HepG2 (cell line): ENCODE results near the gene PPP1R1A. TPM values are rescaled to one million over a fixed set of nuclear protein-coding genes. Genes with fewer than 3 reads are reported as not detected.

ENCODE experiments used
- GLI4 ChIP-seq: sonication (generic); formaldehyde crosslinking; IDR thresholded peaks from 2 replicates; pipeline ENCODE4 v1.5.1; 2020; ENCODE audit warnings: missing genetic modification reagents, mild to moderate bottlenecking, moderate library complexity, borderline replicate concordance
- MBD4 ChIP-seq: IDR thresholded peaks from 2 replicates; pipeline ENCODE4 v1.6.1; 2012; ENCODE audit warnings: low read length, inconsistent platforms, borderline replicate concordance
- ZNF460 ChIP-seq: sonication (generic); formaldehyde crosslinking; IDR thresholded peaks from 2 replicates; pipeline ENCODE4 v1.5.1; 2020; ENCODE audit warnings: missing genetic modification reagents, mild to moderate bottlenecking, borderline replicate concordance
- polyA plus RNA-seq, 8 experiments: library from polyadenylated mRNA; depleted of rRNA in 3 of 8; stranded (reverse) in 7 of 8; unstranded in 1 of 8; fragments of >200 nt; fragmentation: Illumina TruSeq in 4 of 8; extraction: Trizol in 4 of 8; gene quantifications; 2 replicates each; pipeline versions ENCODE4 v1.2.1 to v1.2.3, GENCODE V29; 2011 to 2016; ENCODE audit warnings: low read depth in 4 of 8, missing spikeins in 1 of 8, mixed read lengths in 1 of 8; ENCODE audit not compliant: insufficient read depth in 1 of 8
- total RNA-seq, 5 experiments: library from RNA; depleted of rRNA; stranded (reverse); fragments of >200 nt; fragmentation: Illumina TruSeq; extraction: Trizol; gene quantifications; 2 replicates each; pipeline ENCODE4 v1.2.3, GENCODE V29; 2016; ENCODE audit warnings: low read depth in 1 of 5
- TF ChIP-seq, protein P1 (sequence below): sonication (generic); formaldehyde crosslinking; IDR thresholded peaks from 2 replicates; pipeline ENCODE4; 2020; ENCODE audit warnings: missing genetic modification reagents, mild to moderate bottlenecking, borderline replicate concordance
- TF ChIP-seq, protein P2 (sequence below): sonication (generic); formaldehyde crosslinking; IDR thresholded peaks from 2 replicates; pipeline ENCODE4 v1.4.0; 2020; ENCODE audit warnings: missing genetic modification reagents, borderline replicate concordance

Gene PPP1R1A
- total and polyA plus RNA-seq, 2 of the 13 experiments (the other 11 are each of a cell fraction or from before 2014, with no cell fraction given), result 0.20 TPM; not detected in 1

DNA sequence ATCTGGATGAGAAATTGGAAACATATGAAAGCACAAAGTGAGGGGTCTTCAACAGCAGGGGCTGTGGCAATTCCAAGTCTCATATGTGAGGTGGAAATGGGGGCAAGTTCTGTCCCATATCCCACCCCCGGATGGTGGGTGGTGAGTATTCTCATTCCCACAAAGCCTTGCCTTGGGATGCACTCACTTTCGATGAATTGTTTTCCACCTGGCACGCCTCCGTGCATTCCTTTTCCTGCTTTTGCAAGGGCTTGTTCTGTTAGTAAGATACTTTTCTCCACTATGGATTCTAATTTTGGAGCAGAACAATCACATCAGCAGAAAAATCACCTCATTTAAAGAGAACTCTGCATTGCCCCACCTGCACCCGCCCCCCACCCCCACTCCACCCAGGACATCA, 43.1 kb upstream of the PPP1R1A start (continued):
- TF ChIP-seq, protein P1, sequence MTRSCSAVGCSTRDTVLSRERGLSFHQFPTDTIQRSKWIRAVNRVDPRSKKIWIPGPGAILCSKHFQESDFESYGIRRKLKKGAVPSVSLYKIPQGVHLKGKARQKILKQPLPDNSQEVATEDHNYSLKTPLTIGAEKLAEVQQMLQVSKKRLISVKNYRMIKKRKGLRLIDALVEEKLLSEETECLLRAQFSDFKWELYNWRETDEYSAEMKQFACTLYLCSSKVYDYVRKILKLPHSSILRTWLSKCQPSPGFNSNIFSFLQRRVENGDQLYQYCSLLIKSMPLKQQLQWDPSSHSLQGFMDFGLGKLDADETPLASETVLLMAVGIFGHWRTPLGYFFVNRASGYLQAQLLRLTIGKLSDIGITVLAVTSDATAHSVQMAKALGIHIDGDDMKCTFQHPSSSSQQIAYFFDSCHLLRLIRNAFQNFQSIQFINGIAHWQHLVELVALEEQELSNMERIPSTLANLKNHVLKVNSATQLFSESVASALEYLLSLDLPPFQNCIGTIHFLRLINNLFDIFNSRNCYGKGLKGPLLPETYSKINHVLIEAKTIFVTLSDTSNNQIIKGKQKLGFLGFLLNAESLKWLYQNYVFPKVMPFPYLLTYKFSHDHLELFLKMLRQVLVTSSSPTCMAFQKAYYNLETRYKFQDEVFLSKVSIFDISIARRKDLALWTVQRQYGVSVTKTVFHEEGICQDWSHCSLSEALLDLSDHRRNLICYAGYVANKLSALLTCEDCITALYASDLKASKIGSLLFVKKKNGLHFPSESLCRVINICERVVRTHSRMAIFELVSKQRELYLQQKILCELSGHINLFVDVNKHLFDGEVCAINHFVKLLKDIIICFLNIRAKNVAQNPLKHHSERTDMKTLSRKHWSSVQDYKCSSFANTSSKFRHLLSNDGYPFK, result no peak
- TF ChIP-seq GLI4 (CRISPR knock-in tag) (no peak), MBD4 (no peak), ZNF460 (no peak)
- TF ChIP-seq, protein P2, sequence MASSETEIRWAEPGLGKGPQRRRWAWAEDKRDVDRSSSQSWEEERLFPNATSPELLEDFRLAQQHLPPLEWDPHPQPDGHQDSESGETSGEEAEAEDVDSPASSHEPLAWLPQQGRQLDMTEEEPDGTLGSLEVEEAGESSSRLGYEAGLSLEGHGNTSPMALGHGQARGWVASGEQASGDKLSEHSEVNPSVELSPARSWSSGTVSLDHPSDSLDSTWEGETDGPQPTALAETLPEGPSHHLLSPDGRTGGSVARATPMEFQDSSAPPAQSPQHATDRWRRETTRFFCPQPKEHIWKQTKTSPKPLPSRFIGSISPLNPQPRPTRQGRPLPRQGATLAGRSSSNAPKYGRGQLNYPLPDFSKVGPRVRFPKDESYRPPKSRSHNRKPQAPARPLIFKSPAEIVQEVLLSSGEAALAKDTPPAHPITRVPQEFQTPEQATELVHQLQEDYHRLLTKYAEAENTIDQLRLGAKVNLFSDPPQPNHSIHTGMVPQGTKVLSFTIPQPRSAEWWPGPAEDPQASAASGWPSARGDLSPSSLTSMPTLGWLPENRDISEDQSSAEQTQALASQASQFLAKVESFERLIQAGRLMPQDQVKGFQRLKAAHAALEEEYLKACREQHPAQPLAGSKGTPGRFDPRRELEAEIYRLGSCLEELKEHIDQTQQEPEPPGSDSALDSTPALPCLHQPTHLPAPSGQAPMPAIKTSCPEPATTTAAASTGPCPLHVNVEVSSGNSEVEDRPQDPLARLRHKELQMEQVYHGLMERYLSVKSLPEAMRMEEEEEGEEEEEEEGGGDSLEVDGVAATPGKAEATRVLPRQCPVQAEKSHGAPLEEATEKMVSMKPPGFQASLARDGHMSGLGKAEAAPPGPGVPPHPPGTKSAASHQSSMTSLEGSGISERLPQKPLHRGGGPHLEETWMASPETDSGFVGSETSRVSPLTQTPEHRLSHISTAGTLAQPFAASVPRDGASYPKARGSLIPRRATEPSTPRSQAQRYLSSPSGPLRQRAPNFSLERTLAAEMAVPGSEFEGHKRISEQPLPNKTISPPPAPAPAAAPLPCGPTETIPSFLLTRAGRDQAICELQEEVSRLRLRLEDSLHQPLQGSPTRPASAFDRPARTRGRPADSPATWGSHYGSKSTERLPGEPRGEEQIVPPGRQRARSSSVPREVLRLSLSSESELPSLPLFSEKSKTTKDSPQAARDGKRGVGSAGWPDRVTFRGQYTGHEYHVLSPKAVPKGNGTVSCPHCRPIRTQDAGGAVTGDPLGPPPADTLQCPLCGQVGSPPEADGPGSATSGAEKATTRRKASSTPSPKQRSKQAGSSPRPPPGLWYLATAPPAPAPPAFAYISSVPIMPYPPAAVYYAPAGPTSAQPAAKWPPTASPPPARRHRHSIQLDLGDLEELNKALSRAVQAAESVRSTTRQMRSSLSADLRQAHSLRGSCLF (CRISPR knock-in tag), result no peak
- TF ChIP-seq, all 625 proteins: peak for 0
